T-helper 1 cell (primary cell): ENCODE measurements around the gene CLCN4.

ENCODE experiments used
- DNase-seq, 5 donors: peaks; one replicate each; pipeline ENCODE4 v3.0.0-alpha.2; 2012 to 2020

CLCN4 gene

GRCh38 chrX:10198254-10198653 is 41.5 kb downstream of the CLCN4 start:
- DNase-seq = no peak

- DNase-seq = peak in 1 of 5 donors; percentile 6
These were observed 42.4 kb downstream of the CLCN4 start for GRCh38 chrX:10199212-10199611.

GRCh38 chrX:10203617-10204016 is 46.8 kb downstream of the CLCN4 start:
- DNase-seq = no peak

GRCh38 chrX:10206317-10206716 is 49.5 kb downstream of the CLCN4 start:
- DNase-seq = no peak

- DNase-seq = no peak
These were observed 51.6 kb downstream of the CLCN4 start for GRCh38 chrX:10208281-10208856.

- DNase-seq = no peak
These were observed 52.2 kb downstream of the CLCN4 start for GRCh38 chrX:10208953-10209352.

GRCh38 chrX:10212395-10212794 is 55.6 kb downstream of the CLCN4 start:
- no peak for DNase-seq

GRCh38 chrX:10213716-10214115 is 56.9 kb downstream of the CLCN4 start:
- DNase-seq = no peak

GRCh38 chrX:10216208-10216607 is 59.4 kb downstream of the CLCN4 start:
- no peak for DNase-seq

GRCh38 chrX:10217198-10217597 is 60.4 kb downstream of the CLCN4 start:
- DNase-seq = no peak

GRCh38 chrX:10221651-10222050 is 64.9 kb downstream of the CLCN4 start:
- DNase-seq = no peak

GRCh38 chrX:10223276-10223675 is 66.5 kb downstream of the CLCN4 start:
- DNase-seq = no peak

GRCh38 chrX:10223781-10224180 is 67.0 kb downstream of the CLCN4 start:
- no peak for DNase-seq

- no peak for DNase-seq
These were observed 73.4 kb downstream of the CLCN4 start for GRCh38 chrX:10230222-10230621.

- no peak for DNase-seq
These were observed 74.7 kb downstream of the CLCN4 start for GRCh38 chrX:10231461-10231860.

- DNase-seq = no peak
These were observed 76.4 kb downstream of the CLCN4 start for GRCh38 chrX:10233173-10233572.

- no peak for DNase-seq
These were observed 76.9 kb downstream of the CLCN4 start for GRCh38 chrX:10233696-10234095.

- DNase-seq = no peak
These were observed 79.1 kb downstream of the CLCN4 start for GRCh38 chrX:10235851-10236250.

- no peak for DNase-seq
These were observed 80.5 kb downstream of the CLCN4 start for GRCh38 chrX:10237241-10237640.

- no peak for DNase-seq
These were observed 82.9 kb downstream of the CLCN4 start for GRCh38 chrX:10239611-10240064.

- no peak for DNase-seq
These were observed 84.1 kb downstream of the CLCN4 start for GRCh38 chrX:10240918-10241317.

- DNase-seq = no peak
These were observed 85.3 kb downstream of the CLCN4 start for GRCh38 chrX:10242026-10242425.

- DNase-seq = no peak
These were observed 86.3 kb downstream of the CLCN4 start for GRCh38 chrX:10243106-10243505.

- no peak for DNase-seq
These were observed 88.3 kb downstream of the CLCN4 start for GRCh38 chrX:10244915-10245622.

- DNase-seq = no peak
These were observed 89.1 kb downstream of the CLCN4 start for GRCh38 chrX:10245886-10246285.
